GM21526 (cell line): ENCODE results near the gene COPB1.

Experiments
- ATAC-seq: cut with Tn5 transposase; IDR thresholded peaks from one replicate; pipeline ENCODE4 v1.9.1; 2021; ENCODE audit warnings: moderate library complexity; ENCODE audit not compliant: unreplicated experiment, low FRiP score

Gene COPB1

GRCh38 chr11:14513800-14514199 lies 14.2 kb upstream of the COPB1 start:
- no peak for ATAC-seq

- no peak for ATAC-seq
These were observed 6.9 kb upstream of the COPB1 start for GRCh38 chr11:14506532-14506931.

- no peak for ATAC-seq
These were observed 3.4 kb upstream of the COPB1 start for GRCh38 chr11:14503023-14503422.

GRCh38 chr11:14502039-14502438 lies 2.4 kb upstream of the COPB1 start:
- ATAC-seq, result no peak

DNA sequence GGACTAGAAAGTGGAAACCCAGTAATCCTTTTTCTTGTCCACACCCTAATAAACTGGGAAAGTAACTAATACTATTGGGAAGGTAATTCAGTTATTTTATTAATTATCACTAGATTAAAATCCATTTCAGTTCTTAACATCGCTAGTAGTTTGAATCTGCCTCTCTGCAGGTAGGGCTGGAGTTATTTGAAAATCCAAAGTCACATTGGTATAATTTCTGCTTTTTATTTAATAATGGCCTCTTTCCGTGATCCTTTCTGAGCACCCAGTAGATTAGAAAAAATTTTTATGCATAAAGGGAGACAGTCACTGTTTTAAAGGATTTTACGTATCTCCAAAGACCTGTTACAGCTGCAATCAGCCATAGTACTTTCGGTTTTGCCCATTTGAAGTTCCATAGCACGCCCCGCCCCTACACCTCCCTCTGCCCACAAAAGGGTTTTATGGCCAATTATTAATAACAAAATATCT lies 605 bp upstream of the COPB1 start:
- peak; percentile 54 for ATAC-seq

GRCh38 chr11:14499178-14499559 lies 442 bp downstream of the COPB1 start:
- ATAC-seq, result peak; percentile 22

DNA sequence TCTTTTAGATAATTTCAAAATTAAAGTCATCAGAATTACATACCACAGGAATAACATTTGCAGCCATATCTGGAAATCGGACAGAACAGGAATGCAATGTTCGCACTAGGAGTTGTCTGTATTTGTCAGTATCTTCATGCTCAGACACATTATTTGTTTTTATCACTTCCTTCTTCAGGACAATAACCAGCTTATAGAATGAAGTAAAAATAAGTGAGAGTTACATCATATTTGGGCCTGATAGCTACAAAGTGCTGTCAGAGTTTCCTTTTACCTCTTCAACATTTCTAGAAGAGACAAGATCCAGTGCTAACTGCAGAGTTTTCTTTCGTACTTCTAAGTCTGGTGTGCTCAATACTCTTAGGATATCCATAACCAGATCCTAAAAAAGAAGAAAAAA lies 18.9 kb downstream of the COPB1 start:
- ATAC-seq, result no peak

- no peak for ATAC-seq
These were observed 28.5 kb downstream of the COPB1 start for GRCh38 chr11:14471127-14471526.

GRCh38 chr11:14463623-14464022 lies 36.0 kb downstream of the COPB1 start:
- no peak for ATAC-seq

- no peak for ATAC-seq
These were observed 39.5 kb downstream of the COPB1 start for GRCh38 chr11:14460147-14460546.

DNA sequence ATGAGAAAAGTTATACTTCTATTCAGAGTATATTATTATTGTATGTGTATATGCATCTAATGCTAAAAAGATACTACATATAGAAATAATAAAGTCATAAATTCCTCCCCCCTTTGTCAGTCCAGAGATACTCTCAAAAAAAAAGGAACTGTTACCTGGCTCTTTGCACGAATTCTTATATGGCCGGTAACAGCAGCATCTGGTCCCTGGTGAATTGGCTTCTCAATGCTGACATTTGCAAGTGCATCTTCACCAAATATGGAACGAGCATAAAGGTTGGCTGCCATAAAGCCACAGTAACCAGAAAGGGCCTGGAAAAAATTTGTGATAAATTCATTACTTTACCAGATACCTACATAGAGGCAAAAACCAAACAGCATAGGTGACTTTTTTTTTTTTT lies 41.2 kb downstream of the COPB1 start:
- no peak for ATAC-seq

DNA sequence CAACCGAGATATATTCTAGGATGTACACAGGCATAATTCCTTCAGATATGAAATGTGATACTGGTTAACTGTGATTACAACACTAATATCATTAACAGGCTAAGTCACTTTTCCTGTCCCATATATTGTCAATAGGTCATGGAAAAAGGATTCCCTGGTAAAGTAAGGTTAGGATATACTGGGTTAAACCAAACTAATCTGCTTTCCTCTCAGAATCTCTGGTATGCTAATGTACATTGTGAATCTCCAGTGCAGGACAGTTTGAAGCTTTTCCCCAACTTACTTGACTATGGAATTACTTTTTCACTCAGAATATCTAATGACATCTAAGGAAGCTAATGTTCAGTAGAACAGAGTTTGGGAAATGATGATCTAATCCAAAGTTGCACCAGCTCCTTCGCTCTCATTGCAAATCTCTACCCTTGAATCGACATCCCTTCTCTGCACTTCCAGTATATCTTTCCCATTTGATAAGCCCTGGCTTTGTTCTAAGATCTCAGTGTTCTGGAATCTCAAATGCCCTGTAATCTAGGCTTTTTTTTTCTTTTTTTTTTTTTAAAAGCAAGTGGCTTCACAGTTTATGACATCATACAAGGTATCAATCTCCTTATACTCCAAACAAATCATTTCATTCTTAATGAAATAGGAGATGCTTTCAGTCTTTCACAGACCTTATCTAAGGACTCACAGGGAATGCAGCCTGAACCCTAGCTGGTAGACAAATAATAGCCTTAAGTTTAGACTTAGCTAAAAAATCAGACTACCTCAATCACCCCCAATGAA lies 43.8 kb downstream of the COPB1 start:
- ATAC-seq, result no peak

- ATAC-seq, result no peak
These were observed 44.6 kb downstream of the COPB1 start for GRCh38 chr11:14454861-14455632.

DNA sequence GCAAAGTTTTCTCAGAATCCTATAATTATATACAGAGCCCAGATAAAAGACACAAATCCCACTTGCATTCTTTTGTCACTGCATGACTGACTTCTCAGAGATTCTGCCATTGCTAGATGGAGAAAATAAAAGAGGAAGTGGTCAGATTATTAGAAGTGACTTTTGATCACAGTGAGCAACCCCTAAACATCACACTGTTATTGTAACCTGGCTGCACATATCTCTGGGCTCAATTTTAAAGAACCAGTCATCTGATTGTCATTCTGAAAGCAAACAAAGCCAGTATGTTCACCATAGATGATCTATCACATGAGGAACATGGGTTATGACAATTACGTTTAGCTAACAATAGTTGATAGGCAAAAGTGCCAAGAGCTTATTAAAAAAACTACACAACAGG lies 47.8 kb downstream of the COPB1 start:
- no peak for ATAC-seq

GRCh38 chr11:14449302-14449714 lies 50.3 kb downstream of the COPB1 start:
- ATAC-seq, result no peak

DNA sequence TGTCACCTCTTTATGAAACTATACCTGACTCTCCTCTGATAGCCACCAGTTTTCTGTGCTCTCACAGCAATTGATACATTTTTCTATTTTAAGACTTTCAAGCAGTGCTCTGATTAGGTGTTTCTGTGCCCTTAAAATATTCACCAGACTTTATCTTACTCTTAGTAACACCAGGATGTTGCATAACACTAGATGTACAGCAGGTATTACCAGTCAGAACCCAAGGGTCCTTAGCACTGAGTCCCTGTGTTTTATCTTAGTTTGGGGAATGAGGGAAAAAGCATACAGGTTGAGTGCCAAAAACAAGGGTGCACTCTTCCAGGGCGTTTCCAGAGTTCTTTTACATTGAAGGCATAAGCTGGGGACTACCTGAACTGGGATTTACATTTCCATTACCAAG lies 51.4 kb downstream of the COPB1 start:
- ATAC-seq, result no peak

DNA sequence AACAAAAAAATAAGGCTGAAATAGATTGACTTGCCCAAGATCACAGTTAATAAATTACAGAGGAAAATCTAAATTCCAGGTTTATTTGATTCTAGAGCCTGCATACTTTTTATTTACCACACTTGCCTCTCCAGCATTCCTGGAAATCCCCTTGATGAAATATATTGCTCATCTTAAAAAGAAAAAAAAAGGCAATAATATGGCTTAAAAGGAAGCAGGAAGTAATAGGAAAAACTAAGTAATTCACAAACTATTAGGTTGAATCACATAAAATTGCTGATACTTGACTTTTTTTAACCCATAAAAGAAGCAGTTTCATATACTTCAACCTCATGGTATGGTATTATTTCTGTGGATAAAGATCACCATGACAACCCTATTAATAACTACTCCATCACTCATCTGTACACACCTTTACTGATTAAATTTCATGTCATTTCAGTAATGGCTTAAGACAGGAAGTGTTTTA lies 52.9 kb downstream of the COPB1 start:
- ATAC-seq, result no peak

DNA sequence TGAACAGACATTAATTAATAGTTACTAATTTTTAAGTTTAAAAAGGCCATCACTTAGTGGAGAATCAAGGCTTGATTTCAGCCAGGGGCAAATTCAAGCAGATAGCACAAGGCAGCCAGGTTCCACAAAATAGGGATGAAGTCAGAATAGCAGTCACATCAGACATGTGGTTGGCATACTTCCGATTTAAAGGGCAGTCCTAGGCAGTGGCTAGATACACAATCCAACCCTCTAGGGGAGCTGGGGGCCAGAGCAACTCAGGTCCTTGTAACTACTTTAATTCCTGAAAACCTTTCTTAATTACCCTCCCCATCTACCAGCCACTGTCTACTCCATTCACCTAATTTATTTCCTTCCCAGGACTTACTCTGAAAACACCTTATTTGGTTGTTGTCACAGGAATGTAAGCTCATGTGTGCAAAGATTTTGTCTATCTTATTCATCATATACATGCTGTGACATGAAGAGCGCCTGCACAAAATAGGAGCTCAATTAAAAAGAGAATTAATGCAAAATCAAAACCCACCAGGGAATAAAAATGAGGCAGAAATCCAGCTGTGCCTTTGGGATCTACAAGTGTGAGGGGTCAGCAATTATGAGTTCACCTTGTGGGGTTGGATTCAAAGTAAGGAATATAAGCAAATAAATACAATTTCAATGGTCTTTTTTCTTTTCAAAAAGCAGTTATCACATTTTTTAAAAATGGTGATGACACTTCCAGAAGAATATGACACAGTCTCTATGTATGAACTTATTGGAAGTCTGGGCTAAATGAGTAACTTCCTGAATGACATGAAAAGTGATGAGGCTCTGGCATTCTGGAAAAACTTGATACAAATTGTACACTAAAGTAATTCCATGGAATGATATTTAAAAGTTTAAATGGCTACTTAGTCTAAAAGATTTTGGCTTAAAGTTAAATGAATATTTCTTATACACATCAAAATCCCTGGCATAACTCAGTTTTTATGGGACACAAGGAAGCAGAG lies 53.8 kb downstream of the COPB1 start:
- no peak for ATAC-seq

GRCh38 chr11:14444441-14445189 lies 55.0 kb downstream of the COPB1 start:
- ATAC-seq, result no peak

- ATAC-seq, result no peak
These were observed 56.0 kb downstream of the COPB1 start for GRCh38 chr11:14443638-14444037.
